RPMI7951 (cell line): ENCODE measurements around the gene C10orf71. TPM values are rescaled to one million over a fixed set of nuclear protein-coding genes. Genes with fewer than 3 reads are reported as not detected.

ENCODE experiments used
- total RNA-seq: library from RNA; depleted of rRNA; stranded (reverse); fragments of >200 nt; shearing (Covaris generic); gene quantifications from 2 replicates; pipeline ENCODE4 v1.2.3, GENCODE V29; 2014; rRNA removed

Gene C10orf71
- total RNA-seq, 1 experiment from 2014 or later: not detected

Other genes with a start within 250 kb of the C10orf71 start
- under 0.01 and 0.12 TPM in 2 replicates for gene VSTM4, start 183.6 kb upstream of the C10orf71 start, total RNA-seq
- not detected in 2 replicates for gene FAM170B, start 165.1 kb upstream of the C10orf71 start, total RNA-seq
- gene TMEM273, start 110.8 kb upstream of the C10orf71 start, total RNA-seq: not detected in 2 replicates
- not detected in 2 replicates for gene DRGX, start 96.9 kb downstream of the C10orf71 start, total RNA-seq
- gene ERCC6, start 240.0 kb downstream of the C10orf71 start, total RNA-seq: 7.8 and 8.1 TPM in 2 replicates